DMS114 treated with DMSO at 0.1 percent for 48 hours (cell line): ENCODE measurements around the gene SUSD4.
"Not testable (repeated sequence)": the region's sequence is repeated elsewhere in the genome, so short reads cannot be mapped to it uniquely, and the experiment has no call there.

ENCODE experiments used
- DNase-seq: peaks from one replicate; lab custom pipeline; 2025; ENCODE audit not compliant: unreplicated experiment; lab: John Stamatoyannopoulos, UW

Gene SUSD4

GRCh38 chr1:223257856-223258550 is 106.0 kb downstream of the SUSD4 start:
- DNase-seq, result no peak

GRCh38 chr1:223256034-223256433 is 107.9 kb downstream of the SUSD4 start:
- no peak for DNase-seq

GRCh38 chr1:223253916-223254315 is 110.1 kb downstream of the SUSD4 start:
- no peak for DNase-seq

GRCh38 chr1:223251387-223251786 is 112.6 kb downstream of the SUSD4 start:
- not testable (repeated sequence) for DNase-seq

GRCh38 chr1:223250632-223251015 is 113.4 kb downstream of the SUSD4 start:
- DNase-seq, result no peak

GRCh38 chr1:223249854-223250631 is 113.9 kb downstream of the SUSD4 start:
- no peak for DNase-seq

GRCh38 chr1:223248770-223249140 is 115.2 kb downstream of the SUSD4 start:
- DNase-seq, result no peak

- DNase-seq, result no peak
These were observed 115.8 kb downstream of the SUSD4 start for GRCh38 chr1:223248001-223248769.

GRCh38 chr1:223246476-223247112 is 117.4 kb downstream of the SUSD4 start:
- DNase-seq, result no peak

GRCh38 chr1:223245983-223246382 is 118.0 kb downstream of the SUSD4 start:
- DNase-seq, result no peak

GRCh38 chr1:223245411-223245810 is 118.6 kb downstream of the SUSD4 start:
- DNase-seq, result no peak

GRCh38 chr1:223244366-223245103 is 119.4 kb downstream of the SUSD4 start:
- no peak for DNase-seq

GRCh38 chr1:223243441-223244050 is 120.4 kb downstream of the SUSD4 start:
- no peak for DNase-seq

GRCh38 chr1:223242971-223243370 is 121.0 kb downstream of the SUSD4 start:
- DNase-seq, result no peak

GRCh38 chr1:223242382-223242955 is 121.5 kb downstream of the SUSD4 start:
- no peak for DNase-seq

GRCh38 chr1:223240122-223240521 is 123.9 kb downstream of the SUSD4 start:
- no peak for DNase-seq

- no peak for DNase-seq
These were observed 128.9 kb downstream of the SUSD4 start for GRCh38 chr1:223235091-223235490.

- DNase-seq, result no peak
These were observed 129.4 kb downstream of the SUSD4 start for GRCh38 chr1:223234534-223234933.

- no peak for DNase-seq
These were observed 129.8 kb downstream of the SUSD4 start for GRCh38 chr1:223234170-223234514.
